ENCODE results near the gene PFN3.

Gene PFN3

GRCh38 chr5:177350776-177351391 is 49.6 kb downstream of the PFN3 start:
- peaks cover 6 to 42% of the 10 kb centered on the region in 2 donors for H3K4me1 ChIP-seq (ENCODE audit: control insufficient read depth in 1 of 2, insufficient read depth in 2 of 2, low read length in 2 of 2)
- no peaks in the 10 kb centered on the region for H3K27me3 ChIP-seq (ENCODE audit: low read depth, low read length)
- peak overlapping the region; percentile 100 for H3K4me3 ChIP-seq (ENCODE audit: low read depth in 1 of 2, low read length in 2 of 2)
- peak overlapping the region; percentile 93 for H3K27ac ChIP-seq (ENCODE audit: low read length)
- no peaks in the 10 kb centered on the region for H3K9me3 ChIP-seq (ENCODE audit: control insufficient read depth in 1 of 2, low read length in 2 of 2)
- peaks cover 16% of the 10 kb centered on the region in 2 donors for H3K36me3 ChIP-seq (ENCODE audit: control insufficient read depth in 1 of 2, insufficient read depth in 2 of 2, low read length in 2 of 2)
